K562 (cell line): Measurements from ENCODE around the gene ASPRV1. TPM values are rescaled to one million over a fixed set of nuclear protein-coding genes. Genes with fewer than 3 reads are reported as not detected.

Source experiments
- ATF7 ChIP-seq: fragments of 450-650 bp; IDR thresholded peaks from 2 replicates; pipeline ENCODE4 v1.7.1; 2014; ENCODE audit warnings: mild to moderate bottlenecking, moderate library complexity
- BCL6 ChIP-seq: fragments of 250-450 bp; sonication (Bioruptor Pico); IDR thresholded peaks from 2 replicates; pipeline ENCODE4 v1.4.0; 2020
- E2F3 ChIP-seq: fragments of 250-450 bp; sonication (Bioruptor Pico); IDR thresholded peaks from 2 replicates; pipeline ENCODE4 v1.4.0; 2020; ENCODE audit warnings: mild to moderate bottlenecking
- FUS ChIP-seq: fragments of 200-400 bp; formaldehyde crosslinking; optimal IDR thresholded peaks from 2 replicates; pipeline ENCODE3; 2017; ENCODE audit warnings: low read depth, low read length
- GABPB1 ChIP-seq: sonication (generic); formaldehyde crosslinking; IDR thresholded peaks from 2 replicates; pipeline ENCODE4 v1.8.0; 2022; ENCODE audit warnings: mild to moderate bottlenecking, missing genetic modification reagents
- GTF2E2 ChIP-seq: fragments of 200-800 bp; sonication (Bioruptor generic); IDR thresholded peaks from 2 replicates; pipeline ENCODE4 v1.6.1; 2016; ENCODE audit warnings: missing genetic modification characterization, missing compliant biosample characterization
- KDM5B ChIP-seq: fragments of 200-600 bp; sonication (generic); IDR thresholded peaks from 2 replicates; pipeline ENCODE4 v1.6.1; 2012; ENCODE audit warnings: low read depth, mild to moderate bottlenecking, moderate library complexity, low read length, control low read depth, inconsistent platforms; ENCODE audit not compliant: insufficient replicate concordance
- L3MBTL2 ChIP-seq: fragments of 450-650 bp; IDR thresholded peaks from 2 replicates; pipeline ENCODE4 v1.6.1; 2016; ENCODE audit warnings: mild to moderate bottlenecking, moderate library complexity
- NEUROD1 ChIP-seq: fragments of 150-350 bp; IDR thresholded peaks from 2 replicates; pipeline ENCODE4 v1.6.1; 2014; ENCODE audit warnings: borderline replicate concordance, low read length, low read depth; ENCODE audit not compliant: partially characterized antibody
- NFE2L1 ChIP-seq: fragments of 450-650 bp; IDR thresholded peaks from 2 replicates; pipeline ENCODE4 v1.6.1; 2016; ENCODE audit warnings: missing genetic modification characterization, low read depth, mild to moderate bottlenecking, missing compliant biosample characterization, moderate library complexity, borderline replicate concordance
- NFYB ChIP-seq: IDR thresholded peaks from 2 replicates; pipeline ENCODE4 v1.6.1; 2011; ENCODE audit warnings: mild to moderate bottlenecking, moderate library complexity; ENCODE audit not compliant: insufficient read length; ENCODE audit errors: extremely low read depth
- RUNX1 ChIP-seq: sonication (generic); IDR thresholded peaks from 2 replicates; pipeline ENCODE4 v1.6.1; 2016; ENCODE audit warnings: antibody characterized with exemption, low read depth
- SP2 ChIP-seq: IDR thresholded peaks from 2 replicates; pipeline ENCODE4 v1.6.1; 2011; ENCODE audit warnings: mild to moderate bottlenecking, low read depth, low read length, moderate library complexity; ENCODE audit not compliant: poor library complexity, severe bottlenecking; ENCODE audit errors: extremely low read depth
- TCF7L2 ChIP-seq: fragments of 150-350 bp; IDR thresholded peaks from 2 replicates; pipeline ENCODE4 v1.6.1; 2016; ENCODE audit warnings: low read depth, mild to moderate bottlenecking, low read length, moderate library complexity
- TEAD4 ChIP-seq, 2 experiments: sonication (generic) in 1 of 2; formaldehyde crosslinking in 1 of 2; IDR thresholded peaks; 2 replicates each; pipeline versions ENCODE4 v1.6.1 to v1.8.0; 2012 to 2022; ENCODE audit warnings: borderline replicate concordance in 1 of 2, inconsistent platforms in 1 of 2, low read length in 1 of 2, mild to moderate bottlenecking in 1 of 2, missing genetic modification reagents in 1 of 2
- ZNF165 ChIP-seq: fragments of 250-450 bp; sonication (Bioruptor Pico); IDR thresholded peaks from 2 replicates; pipeline ENCODE4 v1.4.0; 2020; ENCODE audit warnings: borderline replicate concordance
- ZNF347 ChIP-seq: fragments of 450-650 bp; formaldehyde crosslinking; IDR thresholded peaks from 2 replicates; pipeline ENCODE4 v1.4.0; 2020; ENCODE audit warnings: low read depth, mild to moderate bottlenecking, moderate library complexity
- ZNF408 ChIP-seq: fragments of 250-450 bp; sonication (Bioruptor Pico); IDR thresholded peaks from 2 replicates; pipeline ENCODE4 v1.4.0; 2020; ENCODE audit warnings: low read depth, mild to moderate bottlenecking, moderate library complexity
- ZNF589 ChIP-seq: fragments of 200-800 bp; sonication (Bioruptor generic); IDR thresholded peaks from 2 replicates; pipeline ENCODE4 v1.6.1; 2016; ENCODE audit warnings: low read depth, missing genetic modification characterization, missing compliant biosample characterization
- ZNF764 ChIP-seq: fragments of 250-450 bp; sonication (Bioruptor Pico); IDR thresholded peaks from 2 replicates; pipeline ENCODE4 v1.4.0; 2020; ENCODE audit warnings: low read depth, mild to moderate bottlenecking, moderate library complexity
- polyA plus RNA-seq, 8 experiments: library from polyadenylated mRNA; depleted of rRNA in 4 of 8; stranded (reverse) in 5 of 8; unstranded in 3 of 8; fragments of >200 nt; fragmentation: Nextera tagmentation in 2 of 8; fragmentation: Illumina TruSeq in 1 of 8; extraction: Ambion mirVana in 2 of 8; extraction: Trizol in 1 of 8; gene quantifications; 2 replicates each; pipeline versions ENCODE4 v1.2.1 to v1.2.3, GENCODE V29; 2011 to 2014; ENCODE audit warnings: inconsistent platforms in 1 of 8, missing spikeins in 1 of 8
- total RNA-seq, 7 experiments: library from RNA; depleted of rRNA in 6 of 7; stranded (reverse); fragments of >200 nt in 6 of 7; fragmentation: Illumina TruSeq in 2 of 7; extraction: Trizol in 2 of 7; gene quantifications; 2 replicates each; pipeline versions ENCODE4 v1.2.1 to v1.2.3, GENCODE V29; 2011 to 2021; ENCODE audit warnings: low replicate concordance in 1 of 7
- TF ChIP-seq, protein P1 (sequence below), 2 experiments: IDR thresholded peaks; 2 replicates each; pipeline ENCODE4 v1.6.1; 2012; ENCODE audit warnings: improper control_type of control experiment in 2 of 2, low read depth in 2 of 2, low read length in 2 of 2, borderline replicate concordance in 1 of 2
- TF ChIP-seq, protein P2 (sequence below), 2 experiments: IDR thresholded peaks; 2 replicates each; pipeline ENCODE4 v1.6.1; 2011; ENCODE audit warnings: borderline replicate concordance in 1 of 2, control low read depth in 1 of 2, low read depth in 1 of 2, low read length in 1 of 2, mild to moderate bottlenecking in 1 of 2, mixed read lengths in 1 of 2, moderate library complexity in 1 of 2; ENCODE audit not compliant: insufficient read depth in 1 of 2, insufficient read length in 1 of 2, poor library complexity in 1 of 2, severe bottlenecking in 1 of 2; ENCODE audit errors: extremely low read depth in 1 of 2
- TF ChIP-seq, protein P3 (sequence below): sonication (generic); formaldehyde crosslinking; IDR thresholded peaks from 2 replicates; pipeline ENCODE4 v1.8.1; 2023; ENCODE audit warnings: mild to moderate bottlenecking, missing genetic modification reagents

Gene ASPRV1
- total and polyA plus RNA-seq, 9 of the 15 experiments (the other 6 are each of a cell fraction or from before 2014, with no cell fraction given), result 0.17 to 0.72 (median 0.47) TPM; not detected in 1

DNA sequence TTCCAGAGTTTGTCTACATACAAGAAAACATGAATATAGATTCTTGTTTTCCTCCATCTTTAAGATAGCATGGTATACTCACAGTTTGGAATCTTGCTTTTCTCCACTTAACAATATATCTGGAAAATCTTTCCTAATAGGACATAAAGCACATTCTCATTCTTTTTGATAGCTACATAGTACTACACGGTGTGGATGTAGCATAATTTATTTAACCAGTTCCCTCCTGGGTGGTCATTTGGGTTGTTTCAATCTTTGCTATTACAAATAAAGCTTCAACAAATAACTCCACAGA is 26.9 kb downstream of the ASPRV1 start (continued):
- TF ChIP-seq, protein P1, sequence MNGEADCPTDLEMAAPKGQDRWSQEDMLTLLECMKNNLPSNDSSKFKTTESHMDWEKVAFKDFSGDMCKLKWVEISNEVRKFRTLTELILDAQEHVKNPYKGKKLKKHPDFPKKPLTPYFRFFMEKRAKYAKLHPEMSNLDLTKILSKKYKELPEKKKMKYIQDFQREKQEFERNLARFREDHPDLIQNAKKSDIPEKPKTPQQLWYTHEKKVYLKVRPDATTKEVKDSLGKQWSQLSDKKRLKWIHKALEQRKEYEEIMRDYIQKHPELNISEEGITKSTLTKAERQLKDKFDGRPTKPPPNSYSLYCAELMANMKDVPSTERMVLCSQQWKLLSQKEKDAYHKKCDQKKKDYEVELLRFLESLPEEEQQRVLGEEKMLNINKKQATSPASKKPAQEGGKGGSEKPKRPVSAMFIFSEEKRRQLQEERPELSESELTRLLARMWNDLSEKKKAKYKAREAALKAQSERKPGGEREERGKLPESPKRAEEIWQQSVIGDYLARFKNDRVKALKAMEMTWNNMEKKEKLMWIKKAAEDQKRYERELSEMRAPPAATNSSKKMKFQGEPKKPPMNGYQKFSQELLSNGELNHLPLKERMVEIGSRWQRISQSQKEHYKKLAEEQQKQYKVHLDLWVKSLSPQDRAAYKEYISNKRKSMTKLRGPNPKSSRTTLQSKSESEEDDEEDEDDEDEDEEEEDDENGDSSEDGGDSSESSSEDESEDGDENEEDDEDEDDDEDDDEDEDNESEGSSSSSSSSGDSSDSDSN (IDR thresholded peaks at IDR 0.05; ENCODE audit: borderline replicate concordance in 1 of 2, low read depth in 2 of 2, low read length in 2 of 2), result no peak
- TF ChIP-seq NFYB (no peak), ZNF347 (no peak), ATF7 (0 out of 2 replicates have a peak, but pooled peaks have one; percentile 10), TCF7L2 (no peak), L3MBTL2 (no peak), ZNF589 (CRISPR knock-in tag) (0 out of 2 replicates have a peak, but pooled peaks have one; percentile 36), E2F3 (CRISPR knock-in tag) (no peak), NFE2L1 (tag) (no peak), RUNX1 (no peak), KDM5B (no peak), FUS (no peak), SP2 (no peak), TEAD4 (IDR thresholded peaks at IDR 0.05; ENCODE audit: low read length) (no peak), TEAD4 (CRISPR knock-in tag; IDR thresholded peaks at IDR 0.05; ENCODE audit: borderline replicate concordance) (no peak), ZNF764 (CRISPR knock-in tag) (no peak), GTF2E2 (no peak), ZNF165 (CRISPR knock-in tag) (no peak), NEUROD1 (no peak), BCL6 (CRISPR knock-in tag) (no peak), GABPB1 (CRISPR knock-in tag) (no peak), ZNF408 (CRISPR knock-in tag) (no peak)
- TF ChIP-seq, protein P2, sequence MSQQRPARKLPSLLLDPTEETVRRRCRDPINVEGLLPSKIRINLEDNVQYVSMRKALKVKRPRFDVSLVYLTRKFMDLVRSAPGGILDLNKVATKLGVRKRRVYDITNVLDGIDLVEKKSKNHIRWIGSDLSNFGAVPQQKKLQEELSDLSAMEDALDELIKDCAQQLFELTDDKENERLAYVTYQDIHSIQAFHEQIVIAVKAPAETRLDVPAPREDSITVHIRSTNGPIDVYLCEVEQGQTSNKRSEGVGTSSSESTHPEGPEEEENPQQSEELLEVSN (IDR thresholded peaks at IDR 0.05; ENCODE audit: borderline replicate concordance in 1 of 2, extremely low read depth in 1 of 2, insufficient read depth in 1 of 2, insufficient read length in 1 of 2, low read depth in 1 of 2, low read length in 1 of 2, poor library complexity in 1 of 2, severe bottlenecking in 1 of 2), result no peak
- TF ChIP-seq, protein P3, sequence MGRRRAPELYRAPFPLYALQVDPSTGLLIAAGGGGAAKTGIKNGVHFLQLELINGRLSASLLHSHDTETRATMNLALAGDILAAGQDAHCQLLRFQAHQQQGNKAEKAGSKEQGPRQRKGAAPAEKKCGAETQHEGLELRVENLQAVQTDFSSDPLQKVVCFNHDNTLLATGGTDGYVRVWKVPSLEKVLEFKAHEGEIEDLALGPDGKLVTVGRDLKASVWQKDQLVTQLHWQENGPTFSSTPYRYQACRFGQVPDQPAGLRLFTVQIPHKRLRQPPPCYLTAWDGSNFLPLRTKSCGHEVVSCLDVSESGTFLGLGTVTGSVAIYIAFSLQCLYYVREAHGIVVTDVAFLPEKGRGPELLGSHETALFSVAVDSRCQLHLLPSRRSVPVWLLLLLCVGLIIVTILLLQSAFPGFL (CRISPR knock-in tag), result no peak
